IMR-90 (cell line): Measurements from ENCODE around the gene CLBA1. TPM values are rescaled to one million over a fixed set of nuclear protein-coding genes. Genes with fewer than 3 reads are reported as not detected.

Experiments used
- ATAC-seq: fragments of 200-7000 bp; cut with Tn5 transposase; 2 replicates; pipeline ENCODE4 v1.9.1; 2020; ENCODE audit warnings: low read depth, mild to moderate bottlenecking, moderate library complexity
- BruUV-seq: library from RNA; stranded (reverse); fragments of 400-500 nt; replicated peaks from 2 replicates; lab custom pipeline; 2021; lab: Mats Ljungman, UMichigan
- CTCF ChIA-PET: fragments of 300-600 bp; formaldehyde crosslinking; extraction: SDS; loops from one replicate; lab custom pipeline; 2021; ENCODE audit warnings: antibody characterized with exemption; lab: Yijun Ruan, JAX
- POLR2A ChIA-PET: fragments of 300-600 bp; sonication (Branson Sonifier 250); formaldehyde crosslinking; loops from one replicate; lab custom pipeline; 2022; ENCODE audit warnings: antibody characterized with exemption; ENCODE audit not compliant: unreplicated experiment; lab: Charles Lee
- DNase-seq: peaks from one replicate; pipeline ENCODE4 v3.0.0; 2013
- H2AFZ ChIP-seq: replicated peaks from 2 replicates; pipeline ENCODE3; 2013; ENCODE audit warnings: low read length, mild to moderate bottlenecking; ENCODE audit not compliant: poor library complexity
- H2AK5ac ChIP-seq: 2 replicates; pipeline ENCODE4 v1.6.1; 2013; ENCODE audit warnings: low read depth, low read length, inconsistent platforms
- H2AK9ac ChIP-seq: replicated peaks from 2 replicates; pipeline ENCODE3; 2013; ENCODE audit warnings: mild to moderate bottlenecking, low read depth, low read length, moderate library complexity; ENCODE audit not compliant: poor library complexity
- H2BK120ac ChIP-seq: 2 replicates; pipeline ENCODE4 v1.6.1; 2013; ENCODE audit warnings: low read depth, low read length, inconsistent platforms
- H2BK15ac ChIP-seq: 3 replicates; pipeline ENCODE4 v1.6.1; 2013; ENCODE audit warnings: low read depth, low read length, inconsistent platforms
- H2BK20ac ChIP-seq: 2 replicates; pipeline ENCODE4 v1.6.1; 2013; ENCODE audit warnings: low read depth, mild to moderate bottlenecking, inconsistent platforms, low read length, moderate library complexity
- H2BK5ac ChIP-seq: 2 replicates; pipeline ENCODE4 v1.6.1; 2013; ENCODE audit warnings: mild to moderate bottlenecking, low read depth, low read length, inconsistent platforms; ENCODE audit not compliant: poor library complexity, severe bottlenecking
- H3K14ac ChIP-seq: replicated peaks from 2 replicates; pipeline ENCODE4 v1.6.1; 2013; ENCODE audit warnings: low read depth, low read length, inconsistent platforms
- H3K18ac ChIP-seq: 2 replicates; pipeline ENCODE4 v1.6.1; 2013; ENCODE audit warnings: low read depth, low read length, control low read depth
- H3K23ac ChIP-seq: 2 replicates; pipeline ENCODE4 v1.6.1; 2013; ENCODE audit warnings: low read depth, low read length, inconsistent platforms
- H3K27ac ChIP-seq: 2 replicates; pipeline ENCODE4 v1.5.1; 2013; ENCODE audit warnings: mild to moderate bottlenecking, control low read depth, low read length; ENCODE audit not compliant: insufficient read depth
- H3K27me3 ChIP-seq: 2 replicates; pipeline ENCODE4 v1.6.1; 2013; ENCODE audit warnings: low read length; ENCODE audit not compliant: control insufficient read depth, insufficient read depth
- H3K36me3 ChIP-seq: 2 replicates; pipeline ENCODE4 v1.6.1; 2013; ENCODE audit warnings: low read length, mixed read lengths; ENCODE audit not compliant: control insufficient read depth, insufficient read depth
- H3K4ac ChIP-seq: 2 replicates; pipeline ENCODE4 v1.6.1; 2013; ENCODE audit warnings: low read depth, low read length, inconsistent platforms
- H3K4me1 ChIP-seq: 2 replicates; pipeline ENCODE4 v1.6.1; 2013; ENCODE audit warnings: low read length, mixed read lengths; ENCODE audit not compliant: control insufficient read depth, insufficient read depth
- H3K4me2 ChIP-seq: 2 replicates; pipeline ENCODE4 v1.6.1; 2013; ENCODE audit warnings: low read depth, mild to moderate bottlenecking, control low read depth, low read length, moderate library complexity
- H3K4me3 ChIP-seq: 2 replicates; pipeline ENCODE4 v1.5.1; 2013; ENCODE audit warnings: low read depth, mild to moderate bottlenecking, control low read depth, low read length, moderate library complexity; ENCODE audit not compliant: insufficient read depth
- H3K56ac ChIP-seq: 2 replicates; pipeline ENCODE4 v1.6.1; 2013; ENCODE audit warnings: low read length, inconsistent platforms; ENCODE audit not compliant: insufficient read depth; ENCODE audit errors: extremely low read depth
- H3K79me1 ChIP-seq, 2 experiments: 2 replicates each; pipeline ENCODE4 v1.6.1; 2013; ENCODE audit warnings: low read length in 2 of 2, inconsistent platforms in 1 of 2, low read depth in 1 of 2
- H3K9ac ChIP-seq: 2 replicates; pipeline ENCODE4 v1.6.1; 2013; ENCODE audit warnings: low read depth, low read length, control low read depth
- H3K9me1 ChIP-seq: 2 replicates; pipeline ENCODE4 v1.6.1; 2013; ENCODE audit warnings: low read length, inconsistent platforms; ENCODE audit not compliant: insufficient read depth
- H3K9me3 ChIP-seq: 2 replicates; pipeline ENCODE4 v1.6.1; 2013; ENCODE audit warnings: low read length; ENCODE audit not compliant: control insufficient read depth, insufficient read depth
- H4K20me1 ChIP-seq: 2 replicates; pipeline ENCODE4 v1.6.1; 2013; ENCODE audit warnings: low read length, inconsistent platforms; ENCODE audit not compliant: insufficient read depth
- H4K5ac ChIP-seq: 2 replicates; pipeline ENCODE4 v1.6.1; 2013; ENCODE audit warnings: mild to moderate bottlenecking, low read depth, low read length, control low read depth
- H4K8ac ChIP-seq, 2 experiments: 2 replicates each; pipeline ENCODE4 v1.6.1; 2013; ENCODE audit warnings: low read depth in 2 of 2, low read length in 2 of 2, control low read depth in 1 of 2, inconsistent platforms in 1 of 2
- H4K91ac ChIP-seq: 2 replicates; pipeline ENCODE4 v1.6.1; 2013; ENCODE audit warnings: low read depth, low read length, inconsistent platforms; ENCODE audit not compliant: insufficient read depth
- BHLHE40 ChIP-seq: fragments of 150-350 bp; IDR thresholded peaks from 2 replicates; pipeline ENCODE4 v1.6.1; 2016; ENCODE audit warnings: mild to moderate bottlenecking, low read depth, low read length
- CEBPB ChIP-seq: IDR thresholded peaks from 2 replicates; pipeline ENCODE4 v1.6.1; 2012; ENCODE audit warnings: low read depth, low read length, improper control_type of control experiment
- CHD1 ChIP-seq: IDR thresholded peaks from 2 replicates; pipeline ENCODE4 v1.6.1; 2012; ENCODE audit warnings: low read depth, low read length, improper control_type of control experiment
- FOS ChIP-seq: fragments of 150-350 bp; IDR thresholded peaks from 2 replicates; pipeline ENCODE4 v1.6.1; 2016; ENCODE audit warnings: low read depth, low read length
- MAFK ChIP-seq: IDR thresholded peaks from 2 replicates; pipeline ENCODE4 v1.6.1; 2012; ENCODE audit warnings: low read depth, low read length, improper control_type of control experiment
- MAZ ChIP-seq: IDR thresholded peaks from 2 replicates; pipeline ENCODE4 v1.6.1; 2012; ENCODE audit warnings: low read depth, mild to moderate bottlenecking, low read length, improper control_type of control experiment, moderate library complexity, borderline replicate concordance
- MXI1 ChIP-seq: IDR thresholded peaks from 2 replicates; pipeline ENCODE4 v1.6.1; 2012; ENCODE audit warnings: low read depth, mild to moderate bottlenecking, low read length, moderate library complexity, borderline replicate concordance
- NFE2L2 ChIP-seq: fragments of 150-350 bp; IDR thresholded peaks from 2 replicates; pipeline ENCODE4 v1.6.1; 2016; ENCODE audit warnings: low read depth, mild to moderate bottlenecking, low read length
- POLR2A ChIP-seq: IDR thresholded peaks from 2 replicates; pipeline ENCODE4 v1.6.1; 2012; ENCODE audit warnings: mild to moderate bottlenecking, low read depth, low read length
- RAD21 ChIP-seq: IDR thresholded peaks from 2 replicates; pipeline ENCODE4 v1.6.1; 2012; ENCODE audit warnings: low read length, improper control_type of control experiment
- RCOR1 ChIP-seq: IDR thresholded peaks from 2 replicates; pipeline ENCODE4 v1.6.1; 2012; ENCODE audit warnings: mild to moderate bottlenecking, low read length, improper control_type of control experiment; ENCODE audit not compliant: insufficient replicate concordance
- RFX5 ChIP-seq: IDR thresholded peaks from 2 replicates; pipeline ENCODE4 v1.8.0; 2012; ENCODE audit warnings: low read depth, mild to moderate bottlenecking, low read length, moderate library complexity
- SMC3 ChIP-seq: fragments of 150-350 bp; IDR thresholded peaks from 2 replicates; pipeline ENCODE4 v1.6.1; 2016; ENCODE audit warnings: low read depth, mild to moderate bottlenecking, antibody characterized with exemption, low read length, moderate library complexity
- whole genome bisulfite sequencing, 2 experiments: methylation state at CpG; one replicate each; pipeline versions ENCODE4 v1.1.5 to v1.1.7; 2013; ENCODE audit warnings: missing lambda C conversion rate in 2 of 2; ENCODE audit not compliant: insufficient read length in 1 of 2; ENCODE audit errors: extremely low coverage in 2 of 2; 5-methylcytosine and 5-hydroxymethylcytosine counted together
- dilution Hi-C: fragments of 300-500 bp; cut with HindIII; formaldehyde crosslinking; loops from one replicate; pipeline ENCODE4 v1.14.3; 2018; ENCODE audit warnings: low sequenced_read_pairs; ENCODE audit not compliant: unreplicated experiment
- in situ Hi-C: fragments of 300-500 bp; cut with MboI; formaldehyde crosslinking; loops from 3 replicates; pipeline ENCODE4 v1.14.3; 2019; ENCODE audit warnings: low sequenced_read_pairs, inconsistent platforms, mixed read lengths
- intact Hi-C: fragments of 100-400 bp; cut with micrococcal nuclease; formaldehyde crosslinking; loops from 2 replicates; pipeline ENCODE4 v1.10.0; 2022
- polyA plus RNA-seq, 3 experiments: library from polyadenylated mRNA; depleted of rRNA; stranded (reverse); fragments of >200 nt; gene quantifications; 2 replicates each; pipeline ENCODE4 v1.2.3, GENCODE V29; 2012; ENCODE audit warnings: low replicate concordance in 1 of 3
- total RNA-seq: library from RNA; depleted of rRNA; stranded (reverse); fragments of >200 nt; gene quantifications from 2 replicates; pipeline ENCODE4 v1.2.3, GENCODE V29; 2012
- TF ChIP-seq, protein P1 (sequence below): conservative IDR thresholded peaks from 2 replicates; pipeline ENCODE4 v1.5.1; 2012; ENCODE audit warnings: mild to moderate bottlenecking, low read depth, low read length, improper control_type of control experiment
- TF ChIP-seq, protein P2 (sequence below): fragments of 150-350 bp; IDR thresholded peaks from 2 replicates; pipeline ENCODE4 v1.6.1; 2016; ENCODE audit warnings: low read depth, mild to moderate bottlenecking, low read length, moderate library complexity, borderline replicate concordance
- TF ChIP-seq, protein P3 (sequence below): fragments of 150-350 bp; IDR thresholded peaks from 2 replicates; pipeline ENCODE4 v1.6.1; 2017; ENCODE audit warnings: mild to moderate bottlenecking, antibody characterized with exemption, low read length, low read depth

CLBA1 gene
- total and polyA plus RNA-seq, 2 of the 4 experiments (the other 2 are of a cell fraction), result 2.7 to 6.2 TPM

DNA sequence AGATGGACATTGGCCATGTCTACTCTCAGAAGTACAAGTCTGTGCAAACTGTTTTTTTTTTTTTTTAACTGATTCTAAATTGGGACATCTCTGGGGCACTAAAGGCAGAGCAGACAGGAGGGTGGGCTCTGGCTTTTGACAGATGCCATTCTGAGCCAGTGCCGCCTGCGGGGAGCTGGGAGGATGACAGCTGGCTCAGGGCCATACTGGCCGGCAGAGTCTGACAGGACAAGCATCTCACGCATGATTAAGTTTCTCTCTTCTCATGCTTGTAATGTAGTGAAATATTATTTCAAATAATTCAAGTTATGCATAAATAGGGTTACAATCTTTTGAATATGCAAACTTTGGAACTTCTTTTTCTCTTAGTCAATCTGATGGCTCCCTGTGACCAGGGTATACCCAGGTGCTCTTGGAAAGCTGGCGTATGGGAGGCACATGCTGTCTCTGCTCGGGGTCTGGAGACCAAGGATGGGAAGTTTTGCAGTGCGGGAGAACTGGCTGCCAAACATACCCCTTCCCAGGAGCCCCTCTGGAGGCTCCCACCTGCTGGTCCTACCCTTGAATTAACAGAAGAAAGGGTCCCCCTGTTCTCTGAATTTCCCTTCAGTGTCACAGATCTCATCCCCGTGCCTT lies 27.7 kb downstream of the CLBA1 start:
- dilution Hi-C loops (no loop called here), intact Hi-C loops (no loop called here), in situ Hi-C loops (no loop called here)
- H2BK15ac ChIP-seq, result no peak overlapping the region
- no peak overlapping the region for H4K5ac ChIP-seq
- no peak overlapping the region for H3K56ac ChIP-seq
- CTCF ChIA-PET, result interaction anchor here (0.6 to 1.3 kb wide), 4 partner anchors 32 to 491 kb away, joined by 3 to 4 read pairs (median 3); no protein-coding TSS in a partner anchor
- no peak overlapping the region; the same call in 1 of the 2 replicates for H3K4ac ChIP-seq
- no peak overlapping the region for H2BK20ac ChIP-seq
- DNase-seq (peak; percentile 10), ATAC-seq (peak; percentile 31; the same call in 1 of the 2 replicates)
- H3K23ac ChIP-seq, result peak overlapping the region; percentile 36
- H3K4me1 ChIP-seq, result peaks cover 23% of the 10 kb centered on the region
- H4K8ac ChIP-seq, result no peak overlapping the region
- no peaks in the 10 kb centered on the region for H3K27me3 ChIP-seq
- peaks cover 24% of the 10 kb centered on the region for H3K36me3 ChIP-seq
- POLR2A ChIA-PET, result no interaction called here
- no peak overlapping the region for H2AK5ac ChIP-seq
- H2AK9ac ChIP-seq, result no peak overlapping the region
- no peak overlapping the region for H2BK5ac ChIP-seq
- H3K9me3 ChIP-seq, result no peaks in the 10 kb centered on the region
- BruUV-seq, result no TSS peak
- H2AFZ ChIP-seq, result peak overlapping the region; percentile 49
- no peak overlapping the region for H3K14ac ChIP-seq
- no peak overlapping the region for H2BK120ac ChIP-seq
- H3K9me1 ChIP-seq, result peaks cover 26% of the 10 kb centered on the region
- no peak overlapping the region; the same call in 1 of the 2 replicates for H3K4me2 ChIP-seq
- no peak overlapping the region for H3K4me3 ChIP-seq
- peaks cover 18 to 57% of the 10 kb centered on the region in 2 experiments for H3K79me1 ChIP-seq
- H4K20me1 ChIP-seq, result peaks cover 75% of the 10 kb centered on the region
- no peak overlapping the region for H4K91ac ChIP-seq
- H3K9ac ChIP-seq, result no peak overlapping the region
- WGBS, 2 experiments, result 82% methylated on average over 2 of the region's 8 CpGs; no CpG with 5 or more reads in 1 of the 2 experiments
- no peak overlapping the region for H3K18ac ChIP-seq
- no peak overlapping the region for H3K27ac ChIP-seq
- no peak for TF ChIP-seq BHLHE40
- no peak for TF ChIP-seq NFE2L2
- TF ChIP-seq, protein P1, sequence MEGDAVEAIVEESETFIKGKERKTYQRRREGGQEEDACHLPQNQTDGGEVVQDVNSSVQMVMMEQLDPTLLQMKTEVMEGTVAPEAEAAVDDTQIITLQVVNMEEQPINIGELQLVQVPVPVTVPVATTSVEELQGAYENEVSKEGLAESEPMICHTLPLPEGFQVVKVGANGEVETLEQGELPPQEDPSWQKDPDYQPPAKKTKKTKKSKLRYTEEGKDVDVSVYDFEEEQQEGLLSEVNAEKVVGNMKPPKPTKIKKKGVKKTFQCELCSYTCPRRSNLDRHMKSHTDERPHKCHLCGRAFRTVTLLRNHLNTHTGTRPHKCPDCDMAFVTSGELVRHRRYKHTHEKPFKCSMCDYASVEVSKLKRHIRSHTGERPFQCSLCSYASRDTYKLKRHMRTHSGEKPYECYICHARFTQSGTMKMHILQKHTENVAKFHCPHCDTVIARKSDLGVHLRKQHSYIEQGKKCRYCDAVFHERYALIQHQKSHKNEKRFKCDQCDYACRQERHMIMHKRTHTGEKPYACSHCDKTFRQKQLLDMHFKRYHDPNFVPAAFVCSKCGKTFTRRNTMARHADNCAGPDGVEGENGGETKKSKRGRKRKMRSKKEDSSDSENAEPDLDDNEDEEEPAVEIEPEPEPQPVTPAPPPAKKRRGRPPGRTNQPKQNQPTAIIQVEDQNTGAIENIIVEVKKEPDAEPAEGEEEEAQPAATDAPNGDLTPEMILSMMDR, result no peak
- TF ChIP-seq, protein P2, sequence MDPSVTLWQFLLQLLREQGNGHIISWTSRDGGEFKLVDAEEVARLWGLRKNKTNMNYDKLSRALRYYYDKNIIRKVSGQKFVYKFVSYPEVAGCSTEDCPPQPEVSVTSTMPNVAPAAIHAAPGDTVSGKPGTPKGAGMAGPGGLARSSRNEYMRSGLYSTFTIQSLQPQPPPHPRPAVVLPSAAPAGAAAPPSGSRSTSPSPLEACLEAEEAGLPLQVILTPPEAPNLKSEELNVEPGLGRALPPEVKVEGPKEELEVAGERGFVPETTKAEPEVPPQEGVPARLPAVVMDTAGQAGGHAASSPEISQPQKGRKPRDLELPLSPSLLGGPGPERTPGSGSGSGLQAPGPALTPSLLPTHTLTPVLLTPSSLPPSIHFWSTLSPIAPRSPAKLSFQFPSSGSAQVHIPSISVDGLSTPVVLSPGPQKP, result no peak
- TF ChIP-seq RCOR1, result no peak
- TF ChIP-seq FOS, result no peak
- TF ChIP-seq CEBPB, result no peak
- TF ChIP-seq POLR2A, result no peak
- TF ChIP-seq CHD1, result no peak
- TF ChIP-seq, protein P3, sequence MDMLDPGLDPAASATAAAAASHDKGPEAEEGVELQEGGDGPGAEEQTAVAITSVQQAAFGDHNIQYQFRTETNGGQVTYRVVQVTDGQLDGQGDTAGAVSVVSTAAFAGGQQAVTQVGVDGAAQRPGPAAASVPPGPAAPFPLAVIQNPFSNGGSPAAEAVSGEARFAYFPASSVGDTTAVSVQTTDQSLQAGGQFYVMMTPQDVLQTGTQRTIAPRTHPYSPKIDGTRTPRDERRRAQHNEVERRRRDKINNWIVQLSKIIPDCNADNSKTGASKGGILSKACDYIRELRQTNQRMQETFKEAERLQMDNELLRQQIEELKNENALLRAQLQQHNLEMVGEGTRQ, result no peak
- TF ChIP-seq RAD21, result no peak
- TF ChIP-seq MXI1, result no peak
- TF ChIP-seq MAFK, result no peak
- no peak for TF ChIP-seq RFX5
- TF ChIP-seq MAZ, result no peak
- TF ChIP-seq SMC3, result no peak
